Pancreas (tissue), 10 donors: ENCODE measurements around the gene VPS13D. TPM values are rescaled to one million over a fixed set of nuclear protein-coding genes. Genes with fewer than 3 reads are reported as not detected.

ENCODE experiments used
- ATAC-seq, 4 donors: fragments of 200-7000 bp; cut with Tn5 transposase; one replicate each; pipeline versions ENCODE4 v1.8.0 to v1.9.1; 2020; ENCODE audit warnings: mild to moderate bottlenecking in 4 of 4, moderate library complexity in 4 of 4
- DNase-seq, 6 donors: peaks; one replicate each; pipeline ENCODE4 v3.0.0-alpha.2; 2020
- FAIRE-seq: peaks from 2 replicates; lab custom pipeline; 2012; peaks lifted over from hg19 to GRCh38; lab: Jason Lieb, UNC
- H3K27ac ChIP-seq, 4 donors: fragments of 200-600 bp; sonication (generic); 1 replicate in 3 of 4; 2 replicates in 1 of 4; pipeline versions ENCODE4 v1.5.0 to v1.8.0; 2020
- H3K27me3 ChIP-seq, 4 donors: fragments of 200-600 bp; one replicate each; pipeline ENCODE4 v1.8.0; 2021
- H3K36me3 ChIP-seq, 3 donors: fragments of 200-600 bp; sonication (generic) in 1 of 3; one replicate each; pipeline versions ENCODE4 v1.5.0 to v1.8.0; 2020 to 2021
- H3K4me1 ChIP-seq, 3 donors: fragments of 200-600 bp; one replicate each; pipeline ENCODE4 v1.8.0; 2021
- H3K4me3 ChIP-seq, 4 donors: fragments of 200-600 bp; sonication (generic) in 2 of 4; one replicate each; pipeline versions ENCODE4 v1.5.0 to v1.8.0; 2020 to 2021
- H3K9me3 ChIP-seq, 4 donors: fragments of 200-600 bp; one replicate each; pipeline ENCODE4 v1.8.0; 2021
- WGBS, 2 donors: extraction: QIAGEN DNeasy Blood & Tissue Kit; methylation state at CpG; one replicate each; pipeline ENCODE4 v1.1.7; 2013; 5-methylcytosine and 5-hydroxymethylcytosine counted together
- intact Hi-C, 3 donors: fragments of 100-400 bp; cut with DNase I; formaldehyde crosslinking; loops; one replicate each; pipeline versions ENCODE4 v1.11.1 to v1.14.2; 2022
- polyA plus RNA-seq, 2 donors: library from polyadenylated mRNA; stranded (reverse); fragments of 200-250 nt; gene quantifications; one replicate each; pipeline ENCODE4 v1.2.3, GENCODE V29; 2013
- total RNA-seq, 6 donors: library from RNA; stranded (reverse); fragmentation: NEBNext Ultra II Directional in 4 of 6; extraction: Animal tissue kit (Norgen Biotek cat#: 25700) in 4 of 6; gene quantifications; one replicate each; pipeline versions ENCODE4 v1.2.1 to v1.2.4, GENCODE V29; 2021 to 2023
- TF ChIP-seq, protein P1 (sequence below), 4 donors: fragments of 200-600 bp; sonication (generic) in 3 of 4; IDR thresholded peaks; one replicate each; pipeline versions ENCODE4 v1.5.0 to v1.8.0; 2021; ENCODE audit warnings: antibody characterized with exemption in 4 of 4
- donor health status: healthy with polysubstance abuse.
- donor health status: DM: no; HTN: no; CAD: no; lungs with moderate emphysema.
- donor health status: DM: no; HTN: no; CAD: no.
- donor health status: control.
- donor health status: control.
- donor health status: Bipolar disorder and iron deficiency.
- donor health status: DM: yes; HTN: yes; CAD: no.
- donor health status: DM: no; HTN: no; CAD: no.
- donor health status: DM: no; HTN: no; CAD: no.
- donor health status: DM: yes; HTN: yes; CAD: no.

VPS13D gene
- total and polyA plus RNA-seq, 8 donors = 13.7 to 39.0 (median 24.8) TPM

DNA sequence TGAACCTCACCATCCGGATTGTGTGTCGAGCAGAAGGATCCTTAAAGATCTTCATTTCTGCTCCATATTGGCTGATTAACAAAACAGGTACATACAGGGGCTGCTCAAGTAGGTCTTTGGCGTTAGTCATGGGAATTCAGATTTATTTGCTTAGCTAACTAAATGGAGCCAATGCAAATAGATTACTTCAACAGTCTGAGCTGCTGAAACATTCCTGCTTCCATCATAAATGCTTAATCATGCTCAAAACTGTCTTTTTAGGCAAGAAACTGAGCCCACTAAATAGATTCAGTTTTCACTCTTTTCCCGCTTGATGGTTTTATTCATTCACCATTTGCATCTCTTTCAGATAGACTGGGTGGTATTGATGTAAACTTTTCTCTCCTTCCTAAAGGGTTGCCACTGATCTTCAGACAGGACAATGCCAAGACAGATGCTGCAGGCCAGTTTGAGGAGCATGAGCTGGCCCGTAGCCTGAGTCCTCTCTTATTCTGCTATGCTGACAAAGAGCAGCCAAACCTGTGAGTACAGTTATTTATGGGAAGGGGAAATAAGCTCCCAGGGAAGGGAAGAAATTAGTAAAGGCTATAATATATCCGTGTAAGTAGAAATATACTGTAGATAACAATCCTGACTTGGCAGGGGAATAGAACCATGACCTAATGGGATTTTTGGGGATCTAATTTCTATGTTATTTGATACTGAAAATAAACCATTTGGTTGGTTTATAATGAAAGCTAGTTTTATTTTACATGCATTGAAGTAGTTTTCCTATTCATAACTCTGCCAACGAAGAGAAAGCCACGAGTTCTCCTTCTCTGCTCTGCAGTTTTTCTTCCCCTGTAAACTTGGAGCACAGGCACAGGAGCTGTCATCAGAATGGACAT, 126.4 kb downstream of the VPS13D start:
- intact Hi-C loops = no loop called here
- TF ChIP-seq, protein P1, sequence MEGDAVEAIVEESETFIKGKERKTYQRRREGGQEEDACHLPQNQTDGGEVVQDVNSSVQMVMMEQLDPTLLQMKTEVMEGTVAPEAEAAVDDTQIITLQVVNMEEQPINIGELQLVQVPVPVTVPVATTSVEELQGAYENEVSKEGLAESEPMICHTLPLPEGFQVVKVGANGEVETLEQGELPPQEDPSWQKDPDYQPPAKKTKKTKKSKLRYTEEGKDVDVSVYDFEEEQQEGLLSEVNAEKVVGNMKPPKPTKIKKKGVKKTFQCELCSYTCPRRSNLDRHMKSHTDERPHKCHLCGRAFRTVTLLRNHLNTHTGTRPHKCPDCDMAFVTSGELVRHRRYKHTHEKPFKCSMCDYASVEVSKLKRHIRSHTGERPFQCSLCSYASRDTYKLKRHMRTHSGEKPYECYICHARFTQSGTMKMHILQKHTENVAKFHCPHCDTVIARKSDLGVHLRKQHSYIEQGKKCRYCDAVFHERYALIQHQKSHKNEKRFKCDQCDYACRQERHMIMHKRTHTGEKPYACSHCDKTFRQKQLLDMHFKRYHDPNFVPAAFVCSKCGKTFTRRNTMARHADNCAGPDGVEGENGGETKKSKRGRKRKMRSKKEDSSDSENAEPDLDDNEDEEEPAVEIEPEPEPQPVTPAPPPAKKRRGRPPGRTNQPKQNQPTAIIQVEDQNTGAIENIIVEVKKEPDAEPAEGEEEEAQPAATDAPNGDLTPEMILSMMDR (IDR thresholded peaks at IDR 0.05) = no peak
- peak overlapping the region in 2 of 4 donors; percentile 73 to 82 for H3K27ac ChIP-seq
- DNase-seq = no peak
- 28 to 31% methylated on average over 8 of the region's 8 CpGs for WGBS, 2 donors
- ATAC-seq = peak; percentile 96 to 98 (median 98)
- H3K9me3 ChIP-seq = no peaks in the 10 kb centered on the region
- peak overlapping the region in 1 of 4 donors; percentile 3 for H3K4me3 ChIP-seq
- H3K27me3 ChIP-seq = no peaks in the 10 kb centered on the region
- FAIRE-seq = no peak
- H3K36me3 ChIP-seq = peaks cover 0 to 10% (median 0%) of the 10 kb centered on the region in 3 donors
- peaks cover 14 to 26% (median 21%) of the 10 kb centered on the region in 3 donors for H3K4me1 ChIP-seq

DNA sequence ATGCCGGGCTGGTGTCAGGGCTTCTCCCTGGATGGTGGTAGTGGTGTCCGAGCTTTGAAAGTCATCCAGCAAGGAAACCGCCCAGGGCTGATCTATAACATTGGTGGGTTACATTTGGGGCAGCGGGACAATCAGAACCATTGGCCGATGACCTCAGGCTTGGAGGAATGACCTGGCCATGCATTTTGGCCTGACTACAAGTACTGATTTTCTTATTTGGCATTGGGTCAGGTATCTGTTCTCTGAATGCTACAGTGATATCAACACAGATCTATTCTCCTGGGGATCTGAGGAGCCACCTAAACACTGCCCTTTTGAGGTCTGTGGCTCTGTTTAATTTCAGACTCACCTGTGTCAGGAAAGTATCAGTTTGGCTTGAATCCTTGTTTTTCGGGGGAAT, 128.7 kb downstream of the VPS13D start:
- intact Hi-C loops = no loop called here
- Histone ChIP-seq H3K27ac (no peak overlapping the region), H3K27me3 (no peaks in the 10 kb centered on the region), H3K36me3 (peaks cover 0 to 12% (median 0%) of the 10 kb centered on the region in 3 donors), H3K4me3 (no peak overlapping the region), H3K4me1 (peaks cover 14 to 26% (median 21%) of the 10 kb centered on the region in 3 donors), H3K9me3 (no peaks in the 10 kb centered on the region)
- FAIRE-seq (no peak), DNase-seq (no peak), ATAC-seq (no peak)
- WGBS, 2 donors = 88 to 92% methylated on average over 6 of the region's 6 CpGs
- TF ChIP-seq, protein P1 (IDR thresholded peaks at IDR 0.05) = no peak

DNA sequence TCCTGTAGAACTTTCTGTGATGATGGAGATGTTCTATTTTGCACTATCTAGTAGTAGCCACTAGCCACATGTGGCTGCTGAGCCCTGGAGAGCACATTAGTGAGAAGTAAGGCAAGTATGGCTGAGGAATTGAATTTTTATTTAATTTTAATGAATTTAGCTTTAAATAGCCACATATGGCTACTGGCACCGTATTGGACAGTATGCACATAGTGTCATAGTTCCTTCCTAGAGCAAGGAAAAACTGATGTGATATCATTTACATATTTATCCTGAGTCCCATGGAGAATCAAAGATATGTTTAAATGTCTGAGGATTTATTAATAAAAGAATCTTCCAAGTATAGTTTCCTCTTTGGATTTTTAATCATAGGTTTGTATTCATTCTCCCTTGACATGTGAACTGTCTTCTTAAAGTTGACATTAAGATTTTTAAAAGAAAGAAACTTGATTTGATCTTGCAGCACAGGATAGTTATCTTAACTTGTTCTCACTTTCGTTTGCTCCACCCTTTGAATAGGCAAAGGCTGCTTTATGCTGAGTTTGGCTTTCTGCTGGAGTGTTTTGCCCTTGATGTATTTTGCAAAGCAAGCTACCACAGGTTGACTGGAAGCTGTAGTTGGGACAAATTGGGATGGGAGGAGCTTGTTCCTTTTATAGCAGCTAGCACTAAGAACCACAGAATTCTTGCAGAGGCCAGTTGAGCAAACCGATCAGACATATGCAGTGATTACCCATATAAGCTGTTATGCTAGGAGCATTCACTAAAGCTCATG, 129.7 kb downstream of the VPS13D start:
- 69 to 81% methylated on average over 3 of the region's 3 CpGs for WGBS, 2 donors
- no peak for DNase-seq
- TF ChIP-seq, protein P1 (IDR thresholded peaks at IDR 0.05) = no peak
- FAIRE-seq = no peak
- Histone ChIP-seq H3K4me1 (peaks cover 14 to 26% (median 21%) of the 10 kb centered on the region in 3 donors), H3K36me3 (peaks cover 0 to 14% (median 0%) of the 10 kb centered on the region in 3 donors), H3K27ac (no peak overlapping the region), H3K9me3 (no peaks in the 10 kb centered on the region), H3K4me3 (no peak overlapping the region), H3K27me3 (no peaks in the 10 kb centered on the region)
- intact Hi-C loops = no loop called here
- peak in 1 of 4 donors; percentile 11 for ATAC-seq

DNA sequence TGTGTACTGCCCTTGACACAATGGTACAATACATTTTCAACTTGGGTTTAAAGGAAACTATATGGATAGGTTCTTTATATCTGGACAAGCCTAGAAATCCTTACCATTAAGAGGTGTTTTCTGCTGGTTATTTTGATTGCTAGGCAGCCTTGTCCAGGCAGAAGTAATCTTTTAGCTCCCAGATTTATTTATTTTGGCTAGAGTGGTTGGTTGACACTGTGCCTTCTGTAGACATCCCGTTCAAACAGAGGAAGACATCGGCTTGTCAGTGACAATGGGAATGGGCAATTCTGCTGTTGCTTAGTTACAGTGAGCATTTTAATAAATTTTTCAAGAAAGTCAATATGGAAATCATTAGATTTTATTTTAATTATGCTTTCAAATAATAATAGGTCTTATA, 138.8 kb downstream of the VPS13D start:
- Histone ChIP-seq H3K4me3 (no peak overlapping the region), H3K27me3 (no peaks in the 10 kb centered on the region), H3K36me3 (peaks cover 0 to 14% (median 3%) of the 10 kb centered on the region in 3 donors), H3K9me3 (no peaks in the 10 kb centered on the region), H3K27ac (no peak overlapping the region), H3K4me1 (peaks cover 0 to 5% (median 5%) of the 10 kb centered on the region in 3 donors)
- WGBS, 2 donors = 27 to 29% methylated on average over 2 of the region's 2 CpGs
- TF ChIP-seq, protein P1 (IDR thresholded peaks at IDR 0.05) = no peak
- FAIRE-seq = no peak
- ATAC-seq = peak in 3 of 4 donors; percentile 50 to 73 (median 72)
- intact Hi-C loops = no loop called here
- no peak for DNase-seq
